EH (cell line): ENCODE data around the gene LAMB4.
A peak's percentile ranks its signal among the peaks of the same experiment; 100 is the strongest.

Source experiments
- DNase-seq: peaks from one replicate; pipeline ENCODE4 v3.0.0-alpha.2; 2015; ENCODE audit warnings: low read depth

The LAMB4 gene

DNA sequence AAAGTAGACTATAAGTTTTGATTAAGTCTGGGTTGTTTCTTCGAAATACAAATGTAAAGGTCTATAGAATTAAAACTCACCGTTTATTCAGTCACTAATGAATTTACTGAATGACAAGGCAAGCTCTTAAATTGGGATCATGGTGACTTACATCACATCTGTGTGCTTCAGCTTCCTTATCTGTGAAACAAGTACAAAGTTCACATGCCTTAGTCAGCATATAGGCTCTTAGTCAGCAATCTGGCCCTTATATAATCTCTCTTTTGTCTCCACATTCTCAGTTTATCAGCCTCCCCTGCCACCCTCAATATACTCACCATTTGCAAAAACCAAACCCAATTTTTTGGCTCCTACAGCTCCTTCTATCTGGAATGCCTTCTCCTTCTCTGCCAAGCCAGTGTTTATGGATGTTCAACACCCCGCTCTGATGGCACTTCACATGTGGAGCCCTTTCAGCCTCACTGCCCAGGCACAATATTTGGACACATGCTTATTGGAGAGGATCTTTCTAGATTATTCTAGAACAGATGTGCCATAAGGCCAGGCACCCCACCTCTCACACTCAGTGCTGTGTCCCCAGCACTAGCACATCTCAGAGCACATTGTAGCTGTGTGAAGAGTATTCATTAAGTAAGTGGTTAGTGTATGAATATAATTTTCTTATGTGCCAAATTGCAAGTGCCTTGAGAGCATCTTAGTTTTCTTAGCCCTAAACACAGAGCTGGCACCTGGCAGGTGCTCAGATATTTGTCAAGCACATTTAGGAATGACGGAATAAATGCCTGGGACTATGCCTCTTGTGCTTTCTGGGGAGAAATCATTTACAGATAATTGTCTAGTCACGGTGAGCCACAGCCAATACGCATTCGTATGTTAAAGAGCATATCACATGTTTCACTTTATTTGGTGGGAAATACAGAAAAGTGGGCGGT lies 117.4 kb downstream of the LAMB4 start:
- DNase-seq: peak; percentile 57

DNA sequence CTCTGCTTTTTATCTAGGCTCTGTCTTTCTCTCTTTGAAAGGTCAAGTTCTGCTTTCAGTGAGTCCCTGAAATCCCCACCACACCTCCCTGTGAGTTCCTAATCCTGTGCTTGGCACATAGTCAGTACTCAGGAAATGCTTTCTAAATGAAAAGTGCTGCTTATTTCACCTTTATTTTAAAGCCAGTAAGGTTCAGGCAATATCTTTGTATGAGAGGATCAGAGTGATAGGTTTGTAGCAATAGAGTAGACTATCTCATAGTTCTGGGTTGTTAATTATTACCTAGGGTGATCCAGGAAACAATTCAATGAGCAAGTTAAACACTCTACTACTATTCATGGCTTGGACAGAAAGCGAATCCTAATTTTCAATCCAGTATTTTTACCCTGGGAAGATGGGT lies 119.8 kb downstream of the LAMB4 start:
- DNase-seq: no peak

DNA sequence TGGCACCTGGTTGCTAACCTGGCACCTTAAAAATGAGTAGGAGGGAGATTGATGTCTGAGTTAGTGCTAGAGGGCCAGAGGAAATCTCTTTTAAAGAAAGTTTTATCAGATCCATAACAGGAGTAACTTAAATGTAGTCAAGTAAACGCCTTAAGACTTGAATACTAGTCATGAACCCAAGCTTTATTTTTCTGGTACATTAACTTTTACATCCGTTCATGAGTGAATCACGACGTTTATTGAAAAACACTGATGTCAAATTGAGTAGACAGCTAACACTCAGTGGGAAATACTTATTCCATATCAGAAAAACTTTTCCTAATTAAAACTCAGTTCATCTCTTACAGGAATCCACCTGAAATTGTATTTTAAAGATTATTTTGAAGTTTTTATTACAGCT lies 120.3 kb downstream of the LAMB4 start:
- no peak for DNase-seq

DNA sequence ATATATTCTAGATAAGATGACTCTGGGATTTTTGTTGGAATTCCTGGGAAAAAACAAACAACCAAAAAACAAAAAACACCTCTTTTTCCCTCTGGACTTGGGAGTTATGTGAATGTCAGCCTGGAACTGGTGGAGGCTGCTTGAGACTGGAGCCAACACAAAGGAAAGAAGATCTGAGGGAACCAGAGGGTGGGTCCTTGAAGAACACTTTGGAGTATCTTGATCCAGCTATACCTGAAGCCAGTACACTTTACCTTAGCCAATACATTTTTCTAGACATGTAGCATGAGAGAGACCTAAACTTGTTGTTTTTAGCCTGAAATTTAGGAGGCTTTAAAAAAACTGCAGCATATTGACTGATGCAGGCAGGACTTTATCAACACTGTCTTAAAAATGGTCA lies 121.3 kb downstream of the LAMB4 start:
- no peak for DNase-seq

DNA sequence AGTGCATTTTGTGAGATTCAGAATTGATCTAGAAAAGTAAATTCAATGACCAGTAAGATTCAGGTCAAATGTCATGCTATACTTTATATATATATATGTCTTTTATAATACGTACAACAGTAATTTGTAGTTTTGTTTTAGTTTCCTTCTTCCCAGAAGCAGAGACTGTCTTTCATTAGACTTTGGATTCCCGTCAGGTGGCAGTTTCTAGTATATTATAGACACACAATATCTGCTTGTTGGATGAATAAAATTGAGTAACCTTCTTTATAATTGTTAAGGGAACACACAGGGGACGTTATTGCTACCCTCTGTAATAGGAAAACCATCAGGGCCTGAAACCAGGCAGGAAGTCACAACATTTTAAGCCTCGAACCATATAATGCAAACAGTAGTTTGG lies 121.9 kb downstream of the LAMB4 start:
- DNase-seq: no peak

DNA sequence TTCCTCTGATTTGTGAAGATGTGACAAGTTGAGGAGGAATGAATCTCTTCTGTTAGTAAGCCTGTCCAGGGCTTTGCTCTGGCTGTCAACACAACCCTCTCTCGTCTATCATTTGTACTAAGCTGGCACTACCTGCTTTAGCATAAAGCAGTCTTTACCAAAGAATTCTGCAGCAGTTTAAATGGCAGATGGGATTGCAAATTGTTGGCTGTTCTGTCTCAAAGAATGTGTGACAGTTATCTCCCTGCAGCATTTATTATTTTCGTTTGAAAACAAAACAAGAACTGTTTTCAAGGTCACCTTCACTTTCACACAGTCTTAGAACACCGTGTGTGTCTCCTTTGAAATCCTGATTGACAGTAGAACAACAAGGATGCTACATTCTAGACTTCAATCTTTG lies 122.4 kb downstream of the LAMB4 start:
- no peak for DNase-seq

DNA sequence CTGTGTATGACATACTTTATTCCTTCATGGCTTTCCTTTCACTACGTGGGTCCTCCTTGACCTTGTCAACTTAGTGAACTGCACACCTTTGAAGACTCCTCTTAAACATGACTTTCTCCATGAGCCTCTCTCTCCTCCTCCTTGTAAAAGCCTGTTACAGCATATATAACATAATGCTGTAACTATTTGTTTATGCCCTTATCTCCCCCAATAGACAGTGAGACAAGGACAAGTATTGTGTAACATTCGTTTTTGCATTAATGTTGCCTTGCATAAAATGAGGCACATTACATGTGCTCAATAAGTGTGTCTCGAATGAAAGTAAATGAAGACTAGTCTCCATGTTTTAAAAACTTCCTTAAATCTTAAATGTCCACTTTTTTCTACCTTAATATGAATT lies 122.9 kb downstream of the LAMB4 start:
- DNase-seq: no peak

DNA sequence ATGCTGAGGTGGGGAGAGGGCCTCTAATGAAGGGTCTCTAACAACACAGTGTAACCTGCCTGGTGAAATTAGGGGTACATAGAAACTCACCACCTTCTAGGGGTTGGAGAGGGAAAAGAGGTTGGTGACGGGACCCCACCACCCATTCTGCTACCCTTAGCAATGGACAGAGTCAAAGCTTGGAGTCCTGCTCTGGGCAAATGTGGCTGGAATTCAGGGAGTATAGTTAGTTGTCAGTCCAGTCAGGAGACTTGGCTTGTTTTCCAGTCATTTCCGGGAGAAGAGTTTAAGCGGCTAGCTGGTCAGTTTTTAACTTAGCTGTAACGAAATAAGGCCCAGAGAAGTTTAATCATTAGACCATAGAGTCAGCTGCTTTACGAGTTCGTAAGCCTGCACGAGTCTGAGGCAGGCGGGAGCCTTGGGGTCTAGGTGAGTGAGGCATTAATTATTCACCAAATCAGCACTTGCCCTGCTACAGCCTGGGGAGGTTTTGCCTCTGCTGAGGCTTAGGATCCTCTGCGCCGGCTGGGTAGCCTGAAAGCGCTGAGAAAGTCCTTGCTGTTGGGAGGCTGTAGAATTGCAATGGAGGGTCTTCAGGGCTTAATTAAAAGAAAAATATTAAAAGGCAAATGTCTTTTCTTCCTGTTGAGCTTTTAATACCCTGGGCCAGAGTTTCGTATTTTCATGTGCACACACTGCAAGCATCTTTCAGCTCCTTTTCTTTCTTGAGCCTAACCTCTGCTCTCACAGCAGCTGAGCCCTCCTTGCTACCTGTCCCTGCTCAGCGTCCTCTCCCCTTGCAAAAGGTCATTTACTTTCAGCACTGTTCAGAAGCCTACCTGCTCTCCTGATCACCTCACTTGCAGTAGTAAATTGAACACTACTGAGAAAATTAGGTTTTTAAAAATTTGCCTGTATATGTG lies 125.7 kb downstream of the LAMB4 start:
- peak; percentile 74 for DNase-seq

DNA sequence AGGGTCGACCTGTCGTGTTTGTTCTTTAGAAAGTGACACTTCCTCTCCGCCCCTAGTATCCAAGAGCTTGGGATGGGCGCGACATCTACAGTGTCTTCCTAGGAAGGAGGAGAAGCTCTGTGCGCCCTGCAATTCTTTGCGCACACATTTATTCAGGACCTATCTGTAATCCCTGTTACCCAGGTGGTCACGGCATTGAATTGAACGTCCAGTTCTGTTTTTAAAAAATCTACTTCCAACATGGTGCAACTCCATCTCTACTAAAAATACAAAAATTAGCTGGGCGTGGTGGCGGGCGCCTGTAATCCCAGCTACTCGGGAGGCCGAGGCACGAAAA lies 126.6 kb downstream of the LAMB4 start:
- no peak for DNase-seq

DNA sequence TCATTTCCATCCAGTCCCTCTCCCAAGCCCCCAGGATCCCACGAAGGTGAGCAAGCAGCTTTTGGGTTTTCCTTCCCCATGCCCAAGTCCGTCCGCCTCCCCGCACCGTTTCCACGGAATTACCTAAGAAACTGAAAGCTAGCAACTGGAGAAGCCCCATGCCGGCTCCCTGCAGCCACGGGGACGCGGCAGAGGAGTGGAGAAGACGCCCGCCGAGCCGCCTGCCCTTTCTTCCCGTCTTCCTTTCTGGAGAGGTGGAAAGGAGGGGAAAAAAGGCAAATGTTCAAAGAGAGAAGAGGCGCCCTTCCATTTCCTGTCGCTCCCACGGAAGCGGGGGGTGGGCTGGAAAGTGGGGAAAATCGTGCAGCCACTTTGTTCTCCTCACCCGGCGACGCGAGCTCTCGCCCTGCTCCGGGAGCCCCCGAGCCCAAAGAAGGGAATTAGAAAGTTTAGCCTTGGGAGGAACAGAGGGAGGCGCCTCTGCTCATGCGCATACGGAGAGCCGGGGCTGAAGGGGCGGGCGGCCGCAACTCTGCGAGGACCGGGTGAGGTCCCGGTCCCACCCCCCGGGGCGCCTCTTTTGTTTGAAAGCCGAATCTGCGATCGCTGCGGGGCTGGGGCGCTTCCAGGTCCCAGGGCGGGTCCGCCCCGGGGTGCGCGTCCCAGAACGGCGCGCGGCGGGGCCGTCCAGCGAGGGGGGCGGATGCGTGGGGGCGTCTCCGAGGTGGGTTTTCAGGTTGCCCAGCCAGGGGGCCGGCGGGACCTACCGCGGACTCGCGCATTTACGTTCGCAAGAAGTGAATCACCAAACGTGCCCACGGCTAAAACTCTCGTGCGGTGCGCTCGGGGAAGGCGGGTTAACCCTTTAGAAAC lies 127.2 kb downstream of the LAMB4 start, which contains the start of gene LAMB1:
TSS of gene LAMB1 (minus strand) at position 436 of the 873 bp plus-strand sequence. CDS start at position 160, 276 bp downstream.
- peak; percentile 84 for DNase-seq

DNA sequence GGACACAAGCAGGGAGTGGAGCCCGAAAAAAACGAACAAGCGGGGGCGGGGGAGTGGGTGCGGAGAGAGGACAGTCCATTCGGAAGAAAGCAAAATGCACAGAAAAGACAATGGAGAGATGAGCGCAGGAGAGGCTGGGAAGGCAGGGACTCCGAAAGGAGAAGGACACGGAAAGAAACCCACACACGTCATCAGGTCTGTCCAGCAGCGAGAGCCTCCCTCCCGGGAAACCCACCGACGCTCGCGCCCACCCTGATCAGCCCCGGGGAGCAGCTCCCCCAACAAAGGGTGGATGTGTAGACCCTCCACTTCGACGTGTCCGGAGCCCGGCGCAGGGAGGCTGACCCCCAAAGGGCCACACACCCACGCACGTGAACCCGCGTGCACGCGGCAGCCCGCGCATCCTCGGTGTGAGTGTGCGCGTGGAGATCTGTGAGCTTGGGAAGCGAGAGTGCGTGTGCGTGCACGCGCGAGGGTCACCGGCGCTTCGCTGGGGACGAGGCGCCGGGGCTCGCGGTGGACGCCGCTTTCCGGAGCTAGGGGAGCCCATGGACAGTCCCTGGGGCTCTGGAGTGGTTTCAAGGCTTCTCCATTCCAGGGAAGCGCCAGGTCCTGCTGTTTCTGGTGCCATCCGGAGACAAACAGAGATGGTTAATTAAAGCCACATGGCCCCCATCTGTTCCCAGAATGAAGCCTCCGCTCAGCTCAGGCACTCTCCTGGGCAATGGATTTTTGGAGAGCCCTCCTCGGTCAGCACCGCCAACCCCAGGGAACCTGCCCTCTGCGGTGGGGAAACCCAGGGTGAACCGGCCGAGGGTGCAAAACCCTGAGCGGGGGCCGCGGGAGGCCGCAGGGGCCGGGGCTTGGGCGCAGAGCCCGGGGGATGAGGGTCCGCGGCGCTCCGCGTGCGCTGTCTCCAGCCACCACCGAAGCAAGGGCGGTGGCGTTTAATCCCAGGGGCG lies 128.1 kb downstream of the LAMB4 start:
- peak; percentile 76 for DNase-seq

DNA sequence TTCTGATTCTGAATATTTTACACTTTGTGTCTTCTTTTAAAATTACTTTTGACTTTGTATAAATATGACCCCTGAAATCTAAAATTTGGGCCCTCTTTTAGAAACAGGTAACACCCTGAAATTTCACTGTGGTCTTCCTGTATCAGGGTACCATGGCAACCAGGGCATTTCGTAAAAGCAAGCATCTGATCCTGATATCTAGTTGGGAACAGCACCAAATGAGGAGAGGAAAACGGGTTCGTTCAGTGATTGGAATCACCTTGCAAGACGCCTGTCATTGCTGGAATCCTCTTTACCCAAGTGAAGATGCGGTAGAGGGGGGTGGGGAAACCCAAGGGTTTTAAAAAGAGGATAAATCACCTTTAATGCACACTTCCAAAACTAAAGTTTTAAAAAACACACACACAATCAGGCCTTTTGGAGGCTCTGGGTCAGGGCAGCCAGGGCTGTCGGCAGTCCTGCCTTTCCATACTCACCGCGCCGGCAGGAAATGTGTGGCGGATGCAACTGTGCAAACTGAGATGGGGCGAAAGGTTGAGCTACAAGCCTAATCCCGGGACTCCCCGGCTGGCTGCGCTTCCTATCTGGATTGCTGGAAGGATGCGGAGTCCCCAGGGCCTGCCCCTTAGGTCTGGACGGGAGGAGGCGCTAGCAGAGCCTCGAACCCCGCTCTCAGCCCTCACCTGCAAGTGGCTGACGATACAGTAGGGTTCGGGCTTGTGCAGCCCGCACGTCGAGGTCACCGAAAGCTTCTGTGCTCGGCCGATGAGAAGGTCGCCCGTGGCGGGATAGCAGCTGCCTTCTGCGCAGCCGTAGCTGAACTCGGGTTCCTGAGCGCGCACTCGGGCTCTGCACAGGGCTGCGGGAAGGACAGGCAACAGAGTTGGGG lies 129.0 kb downstream of the LAMB4 start:
- peak; percentile 62 for DNase-seq

DNA sequence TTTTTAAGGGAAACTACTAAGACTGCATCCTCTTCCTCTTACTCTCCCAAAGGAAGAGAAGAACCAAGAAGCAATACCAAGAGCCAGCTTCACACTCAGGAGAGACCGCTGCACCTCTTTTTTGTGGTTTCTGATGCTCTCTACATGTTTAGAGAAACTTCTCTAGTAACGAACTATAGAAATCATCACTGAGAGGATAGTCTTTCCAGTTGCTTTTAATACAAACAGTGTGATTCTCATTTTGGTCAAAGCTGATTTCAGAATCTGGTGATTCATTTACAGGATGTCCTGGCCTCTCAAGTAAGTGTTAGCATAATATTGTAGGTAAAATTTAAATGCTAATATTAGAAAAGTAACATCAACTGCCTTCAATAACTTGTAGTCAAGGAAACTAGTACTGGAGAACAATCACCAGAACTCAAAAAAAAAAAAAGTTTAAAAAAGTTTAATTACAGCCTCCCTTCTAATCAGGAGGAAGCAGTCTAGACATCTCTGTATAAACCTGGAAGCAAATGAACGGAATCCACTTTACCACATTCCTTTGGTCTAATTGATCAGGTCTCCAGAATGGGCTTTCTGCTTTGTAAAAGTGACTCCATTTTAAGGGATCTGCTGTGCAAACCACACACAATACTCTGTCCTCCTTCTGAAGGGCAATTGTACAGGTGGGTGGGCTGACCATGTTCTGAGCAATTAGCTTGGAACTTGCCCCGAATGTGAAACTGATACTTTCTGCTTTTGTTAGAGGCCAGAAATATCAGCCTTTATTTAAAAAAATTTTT lies 130.2 kb downstream of the LAMB4 start:
- peak; percentile 57 for DNase-seq

DNA sequence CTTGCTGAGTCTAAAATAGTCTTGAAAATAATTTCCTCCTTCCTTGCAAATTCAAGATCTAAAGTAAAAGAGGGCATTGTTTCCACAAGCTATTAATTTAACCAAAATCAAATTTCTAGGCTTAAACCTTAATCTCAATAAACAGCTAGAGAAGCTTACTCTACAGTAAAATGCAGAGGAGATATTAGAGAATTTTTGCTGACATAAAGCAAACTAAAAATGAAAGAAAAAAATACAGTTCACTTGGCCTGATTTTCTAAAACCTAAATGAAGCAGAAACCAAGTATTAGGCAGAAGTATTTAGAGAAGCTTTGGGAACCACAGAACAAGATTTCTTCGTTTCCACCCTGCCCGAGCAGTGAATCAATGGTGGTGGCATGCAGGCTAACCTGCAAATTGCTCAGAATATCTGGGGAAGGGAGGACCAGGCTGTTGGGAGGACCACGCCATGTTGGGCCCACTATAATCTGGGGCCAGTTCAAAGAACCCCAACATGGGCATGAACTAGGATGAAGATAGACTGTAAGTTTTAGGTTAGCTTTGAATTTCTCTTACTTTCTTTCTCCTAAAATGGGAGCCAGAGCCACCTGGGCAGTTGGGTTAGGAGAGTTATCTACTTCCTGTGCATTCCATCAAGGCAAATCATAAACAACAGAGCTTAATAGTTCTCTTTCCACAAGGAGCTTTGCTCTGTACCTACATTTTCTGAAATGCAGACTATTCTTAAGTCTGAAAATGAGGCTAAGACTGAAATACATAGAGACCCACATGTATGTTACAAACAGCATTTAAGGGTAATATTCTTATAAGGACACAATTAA lies 131.3 kb downstream of the LAMB4 start:
- DNase-seq: no peak

DNA sequence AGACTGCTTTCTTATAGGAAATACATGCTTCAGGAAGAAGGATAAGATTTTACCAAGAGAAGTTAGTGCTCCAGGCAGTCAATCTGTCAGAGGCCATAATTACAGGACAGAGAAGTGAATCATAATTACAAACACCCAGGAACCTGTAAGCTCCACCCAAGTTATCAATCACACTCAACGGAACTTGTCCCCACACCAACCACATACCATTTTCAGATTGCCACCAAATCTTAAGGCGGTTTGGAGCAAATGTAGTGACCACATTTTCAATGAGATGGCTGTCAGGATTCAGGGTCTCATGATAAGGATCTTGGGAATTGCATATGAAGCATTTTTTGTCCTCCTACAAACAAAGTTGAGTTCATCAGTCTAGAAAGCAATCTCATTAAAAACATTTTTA lies 132.0 kb downstream of the LAMB4 start:
- DNase-seq: no peak

DNA sequence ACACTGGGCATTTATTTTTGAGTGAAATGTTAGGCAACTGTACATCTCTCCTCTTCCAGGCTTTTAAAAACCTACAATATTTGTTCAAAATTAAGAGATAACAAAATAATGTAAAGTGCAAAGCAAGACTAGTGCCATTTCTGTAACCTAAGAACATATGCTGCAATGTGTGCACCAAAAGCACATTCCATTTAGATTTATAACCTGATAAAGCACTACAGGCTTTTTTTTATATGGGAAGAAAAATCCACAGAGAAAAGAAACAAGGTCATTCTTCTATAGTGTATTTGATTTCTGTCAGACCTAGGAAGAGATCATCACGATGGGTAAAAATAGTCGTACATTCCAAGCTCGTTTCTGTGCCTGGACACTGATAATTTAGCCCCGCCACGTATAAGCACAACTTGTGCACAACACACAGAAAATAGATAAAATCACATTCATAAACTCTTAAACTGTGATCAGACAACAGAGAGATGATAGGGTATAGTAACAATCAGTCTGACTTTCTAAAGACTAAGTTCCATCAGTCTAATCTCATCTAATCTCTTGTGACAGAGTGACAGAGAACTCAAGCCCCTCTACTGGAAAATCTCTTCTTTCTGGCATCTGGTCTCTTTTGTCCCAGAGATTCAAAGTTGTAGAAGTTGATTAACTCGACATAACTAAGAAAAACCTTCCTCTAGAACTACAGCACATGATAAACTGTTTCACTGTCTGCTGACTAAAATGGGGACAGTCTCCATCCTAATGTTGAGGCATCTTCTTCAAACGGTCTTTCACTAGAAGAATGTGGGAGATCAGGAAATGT lies 133.9 kb downstream of the LAMB4 start:
- DNase-seq: peak; percentile 84
